Endothelial cell of umbilical vein (primary cell): ENCODE results near the gene FHIT. TPM values are rescaled to one million over a fixed set of nuclear protein-coding genes. Genes with fewer than 3 reads are reported as not detected.

ENCODE experiments used
- BruUV-seq: library from RNA; stranded (reverse); fragments of 400-500 nt; replicated peaks from 2 replicates; lab custom pipeline; 2021; lab: Mats Ljungman, UMichigan
- CTCF ChIA-PET: fragments of 300-600, 350-600 bp; sonication (Branson Sonifier 250); formaldehyde crosslinking; loops from one replicate; lab custom pipeline; 2021; ENCODE audit warnings: antibody characterized with exemption, inconsistent platforms; lab: Charles Lee
- POLR2A ChIA-PET: fragments of 300-600, 350-600 bp; sonication (Branson Sonifier 250); formaldehyde crosslinking; loops from one replicate; lab custom pipeline; 2021; ENCODE audit warnings: antibody characterized with exemption, inconsistent platforms; lab: Charles Lee
- DNase-seq: peaks from one replicate; pipeline ENCODE4 v3.0.0-alpha.2; 2011; ENCODE audit warnings: low read depth, low spot score
- FAIRE-seq: peaks from 2 replicates; lab custom pipeline; 2011; peaks lifted over from hg19 to GRCh38; lab: Jason Lieb, UNC
- H2AFZ ChIP-seq: 2 replicates; pipeline ENCODE4 v1.6.0; 2012; ENCODE audit warnings: low read depth, low read length, control low read depth, inconsistent platforms
- H3K27ac ChIP-seq: 2 replicates; pipeline ENCODE4 v1.5.1; 2011; ENCODE audit warnings: low read depth, mild to moderate bottlenecking, control low read depth, low read length, moderate library complexity; ENCODE audit not compliant: insufficient read depth
- H3K27me3 ChIP-seq, 2 experiments: 2 replicates each; pipeline versions ENCODE4 v1.6.0 to v1.6.1; 2011; ENCODE audit warnings: low read length in 2 of 2, mixed read lengths in 1 of 2; ENCODE audit not compliant: control insufficient read depth in 2 of 2, insufficient read depth in 2 of 2
- H3K36me3 ChIP-seq, 2 experiments: 2 replicates in 1 of 2; 3 replicates in 1 of 2; pipeline ENCODE4 v1.5.1; 2011; ENCODE audit warnings: low read length in 2 of 2, mild to moderate bottlenecking in 1 of 2, moderate library complexity in 1 of 2; ENCODE audit not compliant: control insufficient read depth in 2 of 2, insufficient read depth in 2 of 2; ENCODE audit errors: extremely low read depth in 1 of 2
- H3K4me1 ChIP-seq: 3 replicates; pipeline ENCODE4 v1.5.1; 2011; ENCODE audit warnings: mild to moderate bottlenecking, low read length; ENCODE audit not compliant: control insufficient read depth, insufficient read depth; ENCODE audit errors: extremely low read depth
- H3K4me2 ChIP-seq: 2 replicates; pipeline ENCODE4 v1.6.1; 2011; ENCODE audit warnings: low read length, control low read depth, mixed read lengths; ENCODE audit not compliant: insufficient read depth
- H3K4me3 ChIP-seq, 3 experiments: fragments of 200-600 bp in 1 of 3; sonication (generic), shearing (Covaris generic) in 1 of 3; replicated peaks in 1 of 3; 2 replicates each; pipeline ENCODE4 v1.5.1; 2011 to 2016; ENCODE audit warnings: control low read depth in 3 of 3, low read length in 3 of 3, mild to moderate bottlenecking in 2 of 3, inconsistent platforms in 1 of 3, low read depth in 1 of 3, moderate library complexity in 1 of 3; ENCODE audit not compliant: insufficient read depth in 1 of 3
- H3K79me2 ChIP-seq: 2 replicates; pipeline ENCODE4 v1.6.0; 2012; ENCODE audit warnings: low read length, inconsistent platforms; ENCODE audit not compliant: control insufficient read depth, insufficient read depth
- H3K9ac ChIP-seq: replicated peaks from 2 replicates; pipeline ENCODE3; 2011; ENCODE audit warnings: low read length, control low read depth; ENCODE audit not compliant: insufficient read depth; ENCODE audit errors: extremely low read depth
- H3K9me1 ChIP-seq: replicated peaks from 3 replicates; pipeline ENCODE4 v1.6.0; 2011; ENCODE audit warnings: mild to moderate bottlenecking, low read length; ENCODE audit not compliant: control insufficient read depth, insufficient read depth; ENCODE audit errors: extremely low read depth
- H3K9me3 ChIP-seq: replicated peaks from 2 replicates; pipeline ENCODE4 v1.5.1; 2012; ENCODE audit warnings: low read length, inconsistent platforms; ENCODE audit not compliant: control insufficient read depth, insufficient read depth
- H4K20me1 ChIP-seq: replicated peaks from 2 replicates; pipeline ENCODE3; 2011; ENCODE audit warnings: mild to moderate bottlenecking, low read length; ENCODE audit not compliant: control insufficient read depth, insufficient read depth; ENCODE audit errors: extremely low read depth
- CTCF ChIP-seq, 2 donors: IDR thresholded peaks; 1 replicate in 1 of 2; 2 replicates in 1 of 2; pipeline ENCODE4 v1.5.1; 2011; ENCODE audit warnings: low read length in 2 of 2, mild to moderate bottlenecking in 2 of 2, moderate library complexity in 2 of 2, control low read depth in 1 of 2, inconsistent platforms in 1 of 2, low read depth in 1 of 2; ENCODE audit not compliant: insufficient read depth in 1 of 2; ENCODE audit errors: extremely low read depth in 1 of 2
- FOS ChIP-seq: IDR thresholded peaks from 2 replicates; pipeline ENCODE4 v1.6.1; 2011; ENCODE audit warnings: mild to moderate bottlenecking, low read length, moderate library complexity, borderline replicate concordance; ENCODE audit not compliant: insufficient read depth
- GATA2 ChIP-seq: IDR thresholded peaks from 2 replicates; pipeline ENCODE4 v1.7.0; 2011; ENCODE audit warnings: low read depth, mild to moderate bottlenecking, moderate library complexity, mixed read lengths, low read length; ENCODE audit not compliant: insufficient read length, insufficient read depth
- JUN ChIP-seq: IDR thresholded peaks from 2 replicates; pipeline ENCODE4 v1.6.1; 2011; ENCODE audit warnings: borderline replicate concordance, low read depth; ENCODE audit not compliant: insufficient read length, insufficient read depth
- MYC ChIP-seq: IDR thresholded peaks from one replicate; pipeline ENCODE4 v1.6.1; 2011; ENCODE audit warnings: mild to moderate bottlenecking, low read depth, low read length
- POLR2A ChIP-seq: IDR thresholded peaks from 2 replicates; pipeline ENCODE4 v1.6.1; 2012; ENCODE audit warnings: low read depth, mild to moderate bottlenecking, control low read depth, low read length
- POLR2AphosphoS5 ChIP-seq: IDR thresholded peaks from 2 replicates; pipeline ENCODE4 v1.6.1; 2012; ENCODE audit warnings: low read depth, mild to moderate bottlenecking, control low read depth, low read length, moderate library complexity; ENCODE audit not compliant: insufficient read depth
- dilution Hi-C: fragments of 300-500 bp; cut with MboI; formaldehyde crosslinking; loops from one replicate; pipeline ENCODE4 v1.15.0; 2019; ENCODE audit warnings: low sequenced_read_pairs; ENCODE audit not compliant: extremely low pct_ligation_motif_present
- intact Hi-C: fragments of 100-400 bp; cut with micrococcal nuclease; formaldehyde crosslinking; loops from one replicate; pipeline ENCODE4 v1.10.0; 2022
- polyA plus RNA-seq, 4 experiments: library from polyadenylated mRNA; depleted of rRNA in 3 of 4; stranded (reverse) in 3 of 4; unstranded in 1 of 4; fragments of >200 nt; gene quantifications; 2 replicates each; pipeline versions ENCODE4 v1.2.1 to v1.2.3, GENCODE V29; 2011 to 2012; ENCODE audit warnings: missing spikeins in 1 of 4
- total RNA-seq: library from RNA; stranded (reverse); gene quantifications from 2 replicates; pipeline ENCODE4 v1.2.3, GENCODE V29; 2021
- TF ChIP-seq, protein P1 (sequence below): IDR thresholded peaks from 2 replicates; pipeline ENCODE4 v1.6.1; 2011; ENCODE audit not compliant: insufficient read depth, insufficient read length

The FHIT gene
- total and polyA plus RNA-seq, 2 donors (not counting 3 experiments of a cell fraction or from before 2014, with no cell fraction given) = 0.47 to 2.2 TPM

DNA sequence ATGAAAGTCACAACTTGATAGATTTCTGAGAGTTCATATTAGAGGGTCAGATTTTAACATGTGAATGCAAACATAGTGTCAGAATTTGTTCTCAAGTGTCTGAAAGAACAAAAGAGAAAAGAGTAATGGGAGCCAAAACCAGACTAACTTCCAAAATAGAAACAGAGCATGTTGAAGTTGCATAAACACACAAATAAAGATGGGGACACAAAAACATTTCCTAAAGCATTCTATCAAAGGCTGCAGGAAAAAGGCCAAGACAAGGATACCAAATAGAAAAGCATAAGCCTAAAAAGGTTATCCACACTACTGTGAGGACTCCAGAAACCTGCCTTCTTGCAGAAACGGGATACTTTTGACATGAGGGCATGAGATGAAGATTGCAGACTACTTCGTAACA, 2.8 kb downstream of the FHIT start:
- TF ChIP-seq GATA2 = no peak
- TF ChIP-seq, protein P1, sequence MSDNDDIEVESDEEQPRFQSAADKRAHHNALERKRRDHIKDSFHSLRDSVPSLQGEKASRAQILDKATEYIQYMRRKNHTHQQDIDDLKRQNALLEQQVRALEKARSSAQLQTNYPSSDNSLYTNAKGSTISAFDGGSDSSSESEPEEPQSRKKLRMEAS = no peak
- no peak for TF ChIP-seq CTCF (IDR thresholded peaks at IDR 0.05; ENCODE audit: extremely low read depth in 1 of 2, insufficient read depth in 1 of 2, low read depth in 1 of 2, low read length in 2 of 2)
- TF ChIP-seq JUN = no peak
- no peak for TF ChIP-seq POLR2AphosphoS5
- Histone ChIP-seq H3K4me2 (no peak overlapping the region), H3K9ac (no peak overlapping the region), H4K20me1 (no peaks in the 10 kb centered on the region), H3K9me1 (no peaks in the 10 kb centered on the region), H3K9me3 (no peaks in the 10 kb centered on the region), H3K27me3 (no peaks in the 10 kb centered on the region), H3K4me1 (peaks cover 31% of the 10 kb centered on the region), H3K4me3 (no peak overlapping the region), H2AFZ (no peak overlapping the region), H3K36me3 (no peaks in the 10 kb centered on the region), H3K79me2 (no peaks in the 10 kb centered on the region), H3K27ac (no peak overlapping the region)
- dilution Hi-C loops = no loop called here
- POLR2A ChIA-PET = no interaction called here
- intact Hi-C loops = no loop called here
- CTCF ChIA-PET = no interaction called here
- FAIRE-seq = no peak
- DNase-seq = no peak
- no TSS peak for BruUV-seq

GRCh38 chr3:61247191-61247590, 4.1 kb downstream of the FHIT start:
- H3K9ac ChIP-seq = no peak overlapping the region
- ChIA-PET POLR2A (no interaction called here), CTCF (interaction anchor here (0.8 kb wide), 1 partner anchor 12 kb away, joined by 3 read pairs; no protein-coding TSS in a partner anchor)
- dilution Hi-C loops = no loop called here
- H3K9me1 ChIP-seq = no peaks in the 10 kb centered on the region
- FAIRE-seq (no peak), DNase-seq (no peak)
- BruUV-seq = no TSS peak
- no peak overlapping the region for H3K4me3 ChIP-seq
- no peaks in the 10 kb centered on the region for H3K9me3 ChIP-seq
- intact Hi-C loops = no loop called here
- H2AFZ ChIP-seq = no peak overlapping the region
- no peaks in the 10 kb centered on the region for H4K20me1 ChIP-seq
- no peaks in the 10 kb centered on the region for H3K36me3 ChIP-seq
- no peaks in the 10 kb centered on the region for H3K79me2 ChIP-seq
- peaks cover 18% of the 10 kb centered on the region for H3K4me1 ChIP-seq
- TF ChIP-seq MYC (no peak), CTCF (IDR thresholded peaks at IDR 0.05; ENCODE audit: extremely low read depth in 1 of 2, insufficient read depth in 1 of 2, low read depth in 1 of 2, low read length in 2 of 2) (no peak), GATA2 (no peak), POLR2A (no peak), FOS (no peak)
- TF ChIP-seq, protein P1 = no peak
- no peak overlapping the region for H3K27ac ChIP-seq
- no peaks in the 10 kb centered on the region for H3K27me3 ChIP-seq
- no peak overlapping the region for H3K4me2 ChIP-seq
